A549 (cell line): ENCODE results near the gene WDR19.

Source experiments
- CEBPB ChIP-seq, 2 experiments: fragments of >200 bp in 1 of 2; sonication (Bioruptor Twin) in 1 of 2; formaldehyde crosslinking in 1 of 2; IDR thresholded peaks; 2 replicates each; pipeline ENCODE4 v1.6.1; 2012 to 2016
- POLR2A ChIP-seq: IDR thresholded peaks from 2 replicates; pipeline ENCODE4 v1.6.1; 2012; ENCODE audit warnings: mild to moderate bottlenecking, low read length
- TF ChIP-seq, protein P1 (sequence below): fragments of >200 bp; sonication (Bioruptor Twin); formaldehyde crosslinking; IDR thresholded peaks from 3 replicates; pipeline ENCODE4 v1.5.1; 2016
- TF ChIP-seq, protein P2 (sequence below): IDR thresholded peaks from 2 replicates; pipeline ENCODE4 v1.6.1; 2012

DNA sequence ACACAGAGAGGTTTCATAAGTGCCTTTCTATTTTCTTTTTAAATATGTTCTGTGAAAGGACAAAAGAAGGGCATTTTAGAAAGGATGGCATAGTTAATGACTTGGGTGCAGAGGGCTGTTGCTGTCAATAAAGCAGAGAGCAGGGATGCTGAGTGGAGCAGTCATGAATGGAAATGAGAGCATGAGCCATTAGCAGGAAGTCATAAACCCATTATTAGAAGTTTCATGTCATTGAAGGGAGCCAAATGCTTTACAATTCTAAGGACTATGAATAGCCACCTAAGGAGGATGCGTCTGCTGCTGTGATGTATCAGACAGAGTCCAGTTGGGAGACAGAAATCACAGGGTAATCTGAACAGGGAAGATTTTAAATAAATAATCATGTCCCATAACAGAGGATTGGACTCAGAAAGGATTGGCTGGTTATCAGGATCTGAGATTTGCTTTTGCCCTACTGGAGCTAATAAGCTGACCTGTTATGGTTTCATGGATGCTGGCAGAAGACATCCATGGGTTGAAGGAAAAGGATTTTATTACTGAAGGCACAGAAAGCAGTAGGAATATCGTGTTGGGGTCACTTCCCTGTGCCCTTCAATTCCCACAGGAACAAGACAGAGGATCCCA, 47.5 kb upstream of the WDR19 start:
- TF ChIP-seq, protein P1, sequence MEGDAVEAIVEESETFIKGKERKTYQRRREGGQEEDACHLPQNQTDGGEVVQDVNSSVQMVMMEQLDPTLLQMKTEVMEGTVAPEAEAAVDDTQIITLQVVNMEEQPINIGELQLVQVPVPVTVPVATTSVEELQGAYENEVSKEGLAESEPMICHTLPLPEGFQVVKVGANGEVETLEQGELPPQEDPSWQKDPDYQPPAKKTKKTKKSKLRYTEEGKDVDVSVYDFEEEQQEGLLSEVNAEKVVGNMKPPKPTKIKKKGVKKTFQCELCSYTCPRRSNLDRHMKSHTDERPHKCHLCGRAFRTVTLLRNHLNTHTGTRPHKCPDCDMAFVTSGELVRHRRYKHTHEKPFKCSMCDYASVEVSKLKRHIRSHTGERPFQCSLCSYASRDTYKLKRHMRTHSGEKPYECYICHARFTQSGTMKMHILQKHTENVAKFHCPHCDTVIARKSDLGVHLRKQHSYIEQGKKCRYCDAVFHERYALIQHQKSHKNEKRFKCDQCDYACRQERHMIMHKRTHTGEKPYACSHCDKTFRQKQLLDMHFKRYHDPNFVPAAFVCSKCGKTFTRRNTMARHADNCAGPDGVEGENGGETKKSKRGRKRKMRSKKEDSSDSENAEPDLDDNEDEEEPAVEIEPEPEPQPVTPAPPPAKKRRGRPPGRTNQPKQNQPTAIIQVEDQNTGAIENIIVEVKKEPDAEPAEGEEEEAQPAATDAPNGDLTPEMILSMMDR: no peak
- TF ChIP-seq, protein P2, sequence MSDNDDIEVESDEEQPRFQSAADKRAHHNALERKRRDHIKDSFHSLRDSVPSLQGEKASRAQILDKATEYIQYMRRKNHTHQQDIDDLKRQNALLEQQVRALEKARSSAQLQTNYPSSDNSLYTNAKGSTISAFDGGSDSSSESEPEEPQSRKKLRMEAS: no peak
- TF ChIP-seq POLR2A (no peak), CEBPB (IDR thresholded peaks at IDR 0.05) (no peak)
